Pulmonary artery endothelial cell (primary cell): ENCODE measurements around the gene TTLL3. TPM values are rescaled to one million over a fixed set of nuclear protein-coding genes. Genes with fewer than 3 reads are reported as not detected.
"Not testable (repeated sequence)": the region's sequence is repeated elsewhere in the genome, so short reads cannot be mapped to it uniquely, and the experiment has no call there.

ENCODE experiments used
- DNase-seq: peaks from one replicate; pipeline ENCODE4 v3.0.0-alpha.2; 2011; ENCODE audit warnings: low read depth, low spot score
- total RNA-seq: library from RNA; depleted of rRNA; stranded (reverse); fragments of >200 nt; gene quantifications from 2 replicates; pipeline ENCODE4 v1.2.3, GENCODE V29; 2014

The TTLL3 gene
- total RNA-seq, 1 donor from 2014 or later = 7.1 TPM

- DNase-seq = peak; percentile 67
Observed at GRCh38 chr3:9837701-9838582, 27.9 kb downstream of the TTLL3 start.

GRCh38 chr3:9838856-9839255 is 28.8 kb downstream of the TTLL3 start:
- no peak for DNase-seq

GRCh38 chr3:9841015-9841414 is 31.0 kb downstream of the TTLL3 start:
- no peak for DNase-seq

- DNase-seq = peak; percentile 78
Observed at GRCh38 chr3:9843715-9844438, 33.8 kb downstream of the TTLL3 start, which contains the start of gene RPUSD3. Gene RPUSD3 (minus strand): TSS chr3:9844008. CDS start chr3:9843990, 18 bp downstream.

- no peak for DNase-seq
Observed at GRCh38 chr3:9846231-9846630, 36.2 kb downstream of the TTLL3 start.

- no peak for DNase-seq
Observed at GRCh38 chr3:9846931-9847488, 36.9 kb downstream of the TTLL3 start.

- DNase-seq = not testable (repeated sequence)
Observed at GRCh38 chr3:9847870-9848269, 37.8 kb downstream of the TTLL3 start.

GRCh38 chr3:9848860-9849259 is 38.8 kb downstream of the TTLL3 start:
- not testable (repeated sequence) for DNase-seq

- DNase-seq = not testable (repeated sequence)
Observed at GRCh38 chr3:9851383-9851782, 41.3 kb downstream of the TTLL3 start.

- DNase-seq = not testable (repeated sequence)
Observed at GRCh38 chr3:9851926-9852325, 41.9 kb downstream of the TTLL3 start.

GRCh38 chr3:9852528-9852927 is 42.5 kb downstream of the TTLL3 start:
- no peak for DNase-seq

- DNase-seq = not testable (repeated sequence)
Observed at GRCh38 chr3:9854291-9854940, 44.4 kb downstream of the TTLL3 start.

GRCh38 chr3:9855594-9855993 is 45.5 kb downstream of the TTLL3 start:
- DNase-seq = no peak

GRCh38 chr3:9859530-9860025 is 49.5 kb downstream of the TTLL3 start:
- DNase-seq = no peak

GRCh38 chr3:9861201-9861600 is 51.1 kb downstream of the TTLL3 start:
- no peak for DNase-seq

GRCh38 chr3:9861626-9862130 is 51.6 kb downstream of the TTLL3 start:
- no peak for DNase-seq

- DNase-seq = no peak
Observed at GRCh38 chr3:9862391-9863057, 52.5 kb downstream of the TTLL3 start.

GRCh38 chr3:9863058-9863772 is 53.2 kb downstream of the TTLL3 start:
- no peak for DNase-seq

- DNase-seq = no peak
Observed at GRCh38 chr3:9864200-9864927, 54.3 kb downstream of the TTLL3 start.
